Measurements from ENCODE around the gene LRP2.
"Not testable (repeated sequence)": the region's sequence is repeated elsewhere in the genome, so short reads cannot be mapped to it uniquely, and the experiment has no call there.

Gene LRP2

DNA sequence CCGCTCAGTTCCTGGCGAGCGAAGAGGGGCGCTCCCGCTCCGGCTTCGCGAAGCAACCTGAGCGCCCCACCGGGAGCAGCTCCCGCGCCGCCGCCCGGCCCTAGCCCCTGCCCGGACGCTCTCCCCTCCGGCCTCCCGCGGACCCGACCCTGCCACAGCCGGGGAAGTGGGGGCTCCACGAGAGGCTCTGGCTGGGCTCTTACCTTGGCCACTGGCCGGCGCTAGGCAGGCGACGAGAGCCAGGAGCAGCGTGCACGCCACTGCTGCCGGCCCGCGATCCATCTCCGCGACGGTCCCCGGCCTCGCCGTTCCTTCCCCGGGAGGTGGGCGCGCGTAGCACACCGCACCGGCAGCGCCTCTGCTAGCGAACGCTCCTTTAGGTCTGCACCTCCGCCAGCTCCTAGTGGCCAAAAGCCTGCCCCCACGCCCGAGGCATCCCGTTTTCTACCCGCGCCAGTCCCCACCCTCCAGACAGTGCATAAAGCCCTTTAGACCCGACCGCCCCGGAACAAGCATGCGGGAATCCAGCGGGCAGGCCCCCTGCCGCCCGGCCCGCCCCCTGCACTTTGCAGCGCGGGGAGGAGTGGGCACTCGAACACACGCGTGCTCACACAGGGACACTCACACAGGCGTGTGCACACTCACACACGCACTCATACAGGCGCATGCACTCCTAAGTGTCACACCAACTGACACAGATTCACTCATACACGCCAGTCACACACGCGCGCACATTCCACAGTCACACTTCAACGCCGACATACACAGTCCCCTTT is at the start of gene LRP2:
TSS of gene LRP2 (minus strand) at position 417 of the 776 bp plus-strand sequence. CDS start at position 282, 135 bp downstream.
- no peak for DNase-seq (ENCODE audit: low spot score)

- DNase-seq (ENCODE audit: low spot score) = no peak
Observed at GRCh38 chr2:169406891-169407290, 44.6 kb upstream of the LRP2 start.

- not testable (repeated sequence) for DNase-seq (ENCODE audit: low spot score)
Observed at GRCh38 chr2:169399491-169399890, 37.2 kb upstream of the LRP2 start.

GRCh38 chr2:169397697-169398096 is 35.4 kb upstream of the LRP2 start:
- no peak for DNase-seq (ENCODE audit: low spot score)

- no peak for DNase-seq (ENCODE audit: low spot score)
Observed at GRCh38 chr2:169395821-169396374, 33.6 kb upstream of the LRP2 start.

- no peak for DNase-seq (ENCODE audit: low spot score)
Observed at GRCh38 chr2:169393068-169393590, 30.8 kb upstream of the LRP2 start.

GRCh38 chr2:169391236-169391635 is 28.9 kb upstream of the LRP2 start:
- no peak for DNase-seq (ENCODE audit: low spot score)

- DNase-seq (ENCODE audit: low spot score) = no peak
Observed at GRCh38 chr2:169388161-169388560, 25.8 kb upstream of the LRP2 start.

DNA sequence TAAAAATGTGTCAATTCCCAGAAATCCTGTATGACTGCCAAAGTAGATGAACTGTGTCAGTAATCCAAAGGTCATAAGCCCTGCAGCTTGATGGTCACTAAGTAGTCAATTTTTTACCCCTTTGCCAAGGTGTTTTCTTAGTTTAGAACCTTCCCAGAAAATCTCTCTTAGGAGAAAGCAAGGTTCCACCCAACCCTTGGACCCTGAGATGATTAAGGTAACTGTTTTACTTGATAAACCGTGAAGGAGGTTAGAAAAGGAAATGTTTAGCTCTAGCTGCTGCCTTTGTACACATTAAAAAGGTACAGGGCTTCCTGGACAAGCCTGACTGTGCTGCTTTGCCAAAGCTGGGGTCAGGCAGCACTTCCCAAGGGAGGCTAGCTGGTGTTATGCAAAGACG is 24.4 kb upstream of the LRP2 start:
- no peak for DNase-seq (ENCODE audit: low spot score)

- no peak for DNase-seq (ENCODE audit: low spot score)
Observed at GRCh38 chr2:169384816-169385215, 22.5 kb upstream of the LRP2 start.

- DNase-seq (ENCODE audit: low spot score) = no peak
Observed at GRCh38 chr2:169372561-169372960, 10.2 kb upstream of the LRP2 start.

- no peak for DNase-seq (ENCODE audit: low spot score)
Observed at GRCh38 chr2:169366066-169366465, 3.7 kb upstream of the LRP2 start.

DNA sequence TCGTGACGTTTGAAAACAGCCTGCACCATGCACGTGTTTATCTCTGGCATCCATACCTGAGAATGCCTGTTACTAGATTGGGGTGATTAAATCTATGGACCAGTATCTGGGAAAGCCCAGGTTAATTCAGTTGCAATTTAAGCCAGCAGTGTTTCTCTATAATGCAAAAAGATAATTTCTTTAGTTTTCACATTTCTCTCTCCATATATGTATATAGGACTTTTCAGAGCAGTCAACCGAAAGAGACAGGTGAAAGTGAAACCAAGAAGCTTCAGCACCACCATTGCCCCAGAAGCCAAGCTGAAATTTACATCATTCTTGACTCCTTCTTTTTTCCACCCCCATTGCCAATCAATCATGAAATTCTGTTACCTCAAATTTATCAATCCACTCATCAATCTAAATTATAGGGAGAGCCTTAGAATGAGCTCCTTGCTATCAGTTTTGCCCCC is 2.7 kb upstream of the LRP2 start:
- DNase-seq (ENCODE audit: low spot score) = no peak

DNA sequence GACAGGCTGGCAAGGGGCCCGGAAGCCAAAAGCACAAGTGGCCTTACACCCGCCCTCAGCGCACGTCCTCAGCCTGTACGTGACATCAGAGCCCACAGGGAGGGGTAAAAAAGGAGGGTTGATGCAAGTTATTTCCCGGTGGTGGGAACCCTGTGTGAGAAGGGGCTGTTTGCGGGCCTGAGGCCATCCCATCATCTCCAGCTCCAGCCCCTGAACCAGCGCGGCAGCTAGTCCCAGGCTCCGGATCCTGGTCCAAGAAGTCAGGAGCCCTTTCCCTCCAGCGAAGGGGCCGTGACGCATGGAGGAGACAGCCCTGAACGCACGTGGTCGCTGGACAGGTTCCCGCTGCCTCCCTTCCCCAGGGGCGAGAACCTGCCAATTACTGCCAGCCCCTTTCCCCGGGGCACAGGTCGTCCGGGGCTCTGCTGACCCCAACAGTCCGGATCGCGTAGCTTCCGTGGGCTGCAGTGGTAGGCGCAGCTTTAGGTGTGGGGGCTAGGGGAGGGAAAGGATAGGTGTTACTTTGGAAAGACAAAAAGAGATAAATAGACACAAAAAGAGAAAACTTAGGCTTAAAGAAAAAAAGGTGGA is 1.3 kb upstream of the LRP2 start:
- no peak for DNase-seq (ENCODE audit: low spot score)

GRCh38 chr2:169362894-169363559 is 693 bp upstream of the LRP2 start:
- no peak for DNase-seq (ENCODE audit: low spot score)

GRCh38 chr2:169361706-169362117 is 622 bp downstream of the LRP2 start:
- DNase-seq (ENCODE audit: low spot score) = no peak

GRCh38 chr2:169360984-169361705 is 1.2 kb downstream of the LRP2 start:
- no peak for DNase-seq (ENCODE audit: low spot score)

GRCh38 chr2:169358016-169358415 is 4.3 kb downstream of the LRP2 start:
- DNase-seq (ENCODE audit: low spot score) = no peak

DNA sequence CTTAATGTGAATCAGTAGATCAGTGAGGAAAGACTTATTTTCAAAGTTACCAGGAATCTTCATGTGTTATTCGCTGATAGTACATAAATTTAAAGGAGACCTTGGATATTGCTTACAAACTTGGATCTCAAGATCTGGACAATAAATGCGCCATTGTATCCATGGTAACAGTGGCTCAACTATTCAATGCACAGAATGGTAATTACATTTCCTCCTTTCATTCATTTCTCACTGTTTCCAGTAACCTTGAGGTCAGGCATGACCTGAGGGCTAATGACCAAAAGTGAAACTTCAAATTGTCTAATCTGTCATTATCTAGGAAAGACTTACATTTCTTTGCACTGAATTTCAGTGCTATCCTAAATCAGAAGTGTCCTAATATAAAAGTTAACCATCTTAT is 8.1 kb downstream of the LRP2 start:
- DNase-seq (ENCODE audit: low spot score) = no peak

DNA sequence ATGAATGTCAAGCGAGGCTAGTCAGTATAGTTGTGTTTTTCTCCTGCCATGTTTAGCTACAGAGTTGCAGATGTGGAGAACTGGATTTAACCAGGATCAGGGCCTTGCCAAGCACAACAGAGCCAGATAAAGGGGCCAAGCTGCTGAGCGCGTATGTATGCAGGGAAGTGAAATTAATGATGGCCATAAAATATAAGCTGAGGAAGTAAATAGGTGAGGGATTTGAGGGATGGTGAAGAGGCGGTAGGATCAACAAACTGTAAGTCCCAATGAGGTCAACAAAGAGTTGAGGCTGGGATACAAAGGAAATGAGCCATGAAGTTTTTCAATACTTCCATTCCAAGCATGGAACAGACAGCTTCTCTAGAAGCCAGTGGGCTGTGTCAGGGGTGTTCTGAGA is 10.6 kb downstream of the LRP2 start:
- DNase-seq (ENCODE audit: low spot score) = no peak

GRCh38 chr2:169349535-169349934 is 12.8 kb downstream of the LRP2 start:
- no peak for DNase-seq (ENCODE audit: low spot score)

Measured in hematopoietic multipotent progenitor cell treated with erythropoietin and hydrocortisone succinate and interleukin-3 and kit ligand, for 17 days (in vitro differentiated cells).